HG02938 (cell line): ENCODE measurements around the gene NCBP3.
"Not testable (repeated sequence)": the region's sequence is repeated elsewhere in the genome, so short reads cannot be mapped to it uniquely, and the experiment has no call there.

Experiments
- ATAC-seq: cut with Tn5 transposase; IDR thresholded peaks from one replicate; pipeline ENCODE4 v1.9.1; 2021; ENCODE audit warnings: mild to moderate bottlenecking, moderate library complexity; ENCODE audit not compliant: unreplicated experiment

Gene NCBP3

DNA sequence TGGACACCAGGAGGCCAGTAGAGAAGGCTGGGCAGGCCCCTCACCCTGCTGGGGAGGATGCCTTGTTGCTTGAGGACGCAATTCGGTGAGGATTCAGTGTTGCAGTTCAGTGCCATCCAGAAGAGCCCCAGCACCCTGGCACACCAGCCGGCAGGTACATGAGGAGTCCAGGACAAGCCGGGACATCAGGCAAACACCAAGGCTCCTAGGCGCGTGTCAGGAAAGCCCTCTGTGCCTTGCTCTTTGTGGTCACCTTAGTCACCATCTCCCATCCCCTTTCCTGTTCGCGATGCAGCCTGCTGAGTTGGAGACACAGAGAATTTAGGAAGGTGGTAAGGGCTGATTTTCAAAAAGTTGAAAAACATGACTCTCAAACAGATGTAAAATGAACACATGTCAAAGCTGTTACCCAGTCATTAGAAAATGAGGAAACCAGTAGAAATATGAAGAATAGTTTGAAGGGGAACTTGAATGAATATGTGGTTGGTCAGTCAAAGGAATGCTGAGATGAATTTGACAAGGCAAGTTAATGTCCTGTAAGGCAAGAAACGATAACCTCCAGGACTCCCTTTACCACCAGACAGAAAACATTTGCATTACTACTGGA lies 2.3 kb upstream of the NCBP3 start:
- no peak for ATAC-seq

DNA sequence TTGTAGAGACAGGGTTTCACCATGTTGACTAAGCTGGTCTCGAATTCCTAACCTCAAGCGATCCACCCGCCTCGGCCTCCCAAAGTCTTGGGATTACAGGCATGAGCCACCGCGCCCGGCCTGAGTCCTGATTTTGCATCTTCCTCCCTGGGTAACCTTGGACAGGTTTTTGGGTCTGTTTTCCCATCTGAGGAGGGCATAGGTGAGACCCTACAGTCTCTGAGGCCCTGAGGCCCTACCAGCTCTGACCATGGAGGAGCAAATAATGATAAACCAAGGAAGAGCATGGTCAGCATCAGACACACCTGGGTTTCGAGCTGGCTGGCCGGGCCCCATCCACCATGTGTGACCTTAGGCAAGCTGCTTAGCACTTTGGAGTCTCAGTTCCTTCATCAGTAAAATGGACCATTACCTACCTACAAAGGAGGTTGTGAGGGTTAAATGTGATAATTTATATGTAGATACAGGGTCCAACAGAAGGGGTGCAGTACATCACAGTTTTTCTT lies 1.2 kb upstream of the NCBP3 start:
- ATAC-seq: no peak

DNA sequence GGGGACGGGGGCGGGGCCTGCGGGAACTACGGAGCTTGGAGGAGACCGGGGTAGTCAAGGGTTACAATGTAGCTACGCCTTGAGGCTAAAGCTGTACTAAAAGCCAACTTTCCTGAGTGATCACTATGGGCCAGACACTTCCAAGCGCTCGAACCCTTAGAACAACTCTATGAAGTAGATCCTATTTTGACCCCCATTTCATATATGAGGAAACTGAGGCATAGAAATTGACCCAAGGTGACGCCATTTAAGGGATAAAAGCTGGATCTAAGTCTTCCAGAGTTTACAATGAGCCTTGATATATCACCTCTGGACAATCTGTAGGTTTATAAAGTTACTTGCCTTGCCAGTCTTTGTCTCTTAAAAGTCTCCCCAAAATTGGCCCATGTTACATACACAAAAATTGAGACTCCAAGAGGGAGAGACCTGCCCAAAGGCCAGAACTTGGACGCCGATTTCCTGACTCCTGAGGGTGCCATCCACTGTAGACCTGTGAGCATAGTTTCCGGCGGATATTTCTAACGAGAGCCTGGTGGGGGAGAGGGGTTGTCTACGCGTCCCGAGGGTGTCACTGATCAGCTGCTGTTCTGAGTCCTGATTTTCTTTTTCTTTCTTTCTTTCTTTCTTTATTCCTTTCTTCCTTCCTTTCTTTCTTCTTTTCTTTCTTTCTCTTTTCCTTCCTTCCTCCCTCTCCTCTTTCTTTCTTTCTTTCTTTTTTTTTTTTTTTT lies 555 bp upstream of the NCBP3 start:
- no peak for ATAC-seq

DNA sequence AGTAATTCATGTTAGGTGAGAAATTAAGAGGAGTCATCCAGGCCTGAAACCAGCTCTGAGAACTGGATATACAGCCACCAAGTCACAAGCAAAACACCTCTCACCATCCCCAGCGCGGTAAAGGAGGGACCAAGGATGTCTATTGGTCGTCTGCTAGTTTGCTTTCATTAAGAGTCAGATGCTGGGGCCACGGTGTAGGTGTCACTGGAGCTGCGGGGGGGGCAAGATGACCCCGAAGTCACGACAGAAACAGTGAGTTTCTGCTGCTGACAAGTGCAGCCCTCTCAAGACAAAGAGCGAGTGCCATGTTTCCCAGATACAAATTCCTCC lies 790 bp downstream of the NCBP3 start:
- peak; percentile 19 for ATAC-seq

DNA sequence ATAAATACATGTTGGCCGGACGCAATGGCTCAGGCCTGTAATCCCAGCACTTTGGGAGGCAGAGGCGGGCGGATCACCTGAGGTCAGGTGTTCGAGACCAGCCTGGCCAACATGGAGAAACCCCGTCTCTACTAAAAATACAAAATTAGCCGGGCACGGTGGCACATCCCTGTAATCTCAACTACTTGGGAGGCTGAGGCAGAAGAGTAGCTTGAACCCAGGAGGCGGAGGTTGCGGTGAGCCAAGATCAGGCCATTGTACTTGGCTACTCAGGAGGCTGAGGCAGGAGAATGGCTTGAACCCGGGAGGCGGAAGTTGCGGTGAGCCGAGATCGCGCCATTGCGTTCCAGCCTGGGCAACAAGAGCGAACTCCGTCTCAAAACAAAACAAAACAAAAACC lies 1.5 kb downstream of the NCBP3 start:
- ATAC-seq: not testable (repeated sequence)

DNA sequence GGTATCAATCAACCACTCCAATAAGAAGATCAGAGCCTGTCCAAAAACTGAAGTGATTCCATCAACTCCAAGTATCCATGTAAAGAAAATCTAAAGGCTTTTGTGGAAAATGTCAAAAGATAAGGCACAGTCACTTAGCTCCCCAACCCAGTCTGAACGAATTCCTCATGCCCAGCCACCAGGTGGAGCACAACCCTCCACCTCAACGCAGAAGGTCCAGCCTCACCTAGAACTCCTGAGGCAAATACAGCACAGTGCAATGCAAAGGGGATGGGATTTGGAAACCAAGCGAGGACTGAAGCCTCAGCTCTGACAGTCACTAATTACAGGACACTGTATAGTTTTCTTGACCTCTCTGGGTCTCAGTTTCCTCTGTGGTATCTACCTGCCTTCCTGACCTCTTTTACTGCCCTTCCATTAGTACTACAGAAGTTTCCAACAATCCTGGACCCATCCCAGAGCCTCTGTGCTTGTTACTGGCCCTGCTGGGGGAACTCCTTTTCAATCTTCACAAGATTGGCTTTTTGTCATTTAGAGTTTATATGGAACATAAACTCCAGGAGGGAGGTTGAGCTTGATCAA lies 2.0 kb downstream of the NCBP3 start:
- no peak for ATAC-seq

DNA sequence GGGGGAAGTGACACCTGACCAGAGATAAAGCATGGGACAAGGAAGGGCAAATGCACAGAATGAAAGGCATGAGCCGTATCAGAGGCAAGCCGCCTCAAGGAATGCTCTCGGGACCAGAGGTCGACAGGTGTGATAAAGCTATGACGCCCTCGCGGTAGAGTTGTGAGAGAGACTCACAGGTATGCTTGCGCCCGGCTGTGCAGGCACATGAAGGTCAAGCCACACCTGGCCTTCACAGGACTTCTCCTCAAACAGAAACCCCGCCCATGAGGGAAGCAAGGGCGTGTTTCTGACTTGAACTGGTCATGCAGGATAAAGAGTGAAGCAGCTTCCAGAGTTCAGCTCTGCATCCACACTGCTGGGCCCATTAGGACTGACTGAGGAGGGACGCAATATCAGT lies 7.8 kb downstream of the NCBP3 start:
- no peak for ATAC-seq

DNA sequence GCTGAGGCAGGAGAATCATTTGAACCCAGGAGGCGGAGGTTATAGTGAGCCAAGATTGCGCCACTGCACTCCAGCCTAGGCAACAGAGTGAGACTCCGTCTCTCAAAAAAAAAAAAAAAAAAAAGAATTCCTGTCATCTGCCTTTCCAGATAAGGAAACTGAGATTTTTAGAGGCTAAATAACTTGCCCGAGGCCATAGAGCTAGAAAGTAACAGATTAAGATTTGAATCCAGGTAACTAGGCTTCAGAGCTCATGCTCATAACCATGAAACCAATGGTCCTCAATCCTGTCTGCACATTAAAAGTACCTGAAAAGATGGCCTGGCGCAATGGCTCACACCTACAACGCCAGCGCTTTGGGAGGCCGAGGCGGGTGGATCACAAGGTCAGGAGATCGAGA lies 9.5 kb downstream of the NCBP3 start:
- ATAC-seq: no peak

DNA sequence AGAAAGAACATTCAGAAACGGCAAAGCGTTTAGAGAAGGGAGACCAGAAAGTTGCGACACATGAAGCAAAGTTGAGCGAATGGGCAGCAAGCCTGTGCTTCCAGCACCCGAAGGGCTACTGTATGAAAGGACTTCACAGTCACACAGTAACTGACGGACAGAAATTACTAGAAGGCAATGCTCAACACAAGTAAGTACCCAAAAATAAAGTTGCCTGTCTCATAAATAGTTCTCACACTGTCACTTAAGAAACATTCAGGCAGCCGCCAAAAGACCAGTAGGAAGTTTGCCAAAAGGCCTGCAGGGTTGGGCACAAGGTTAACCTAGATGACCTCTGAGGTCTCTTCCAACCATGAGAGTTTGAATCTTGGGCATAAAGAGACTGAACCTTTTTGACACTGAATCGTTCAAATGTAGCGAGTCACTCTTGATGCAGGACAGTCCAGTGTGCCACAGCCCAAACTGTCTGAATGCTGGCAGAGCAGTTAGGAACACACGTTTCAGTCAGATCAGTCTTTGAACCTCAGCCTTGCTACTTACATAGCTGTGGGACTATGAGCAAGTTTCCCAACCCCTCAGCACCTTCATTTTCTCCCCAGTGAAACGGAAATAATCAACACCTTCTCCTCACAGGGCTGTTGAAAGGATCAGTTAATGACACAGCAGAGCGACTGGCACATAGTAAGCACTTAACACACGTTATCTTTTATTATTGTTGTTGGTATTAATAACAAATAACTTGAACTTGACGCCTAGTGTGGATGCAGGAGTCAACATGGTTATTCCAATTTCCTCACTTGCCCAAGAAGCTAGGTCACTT lies 10.4 kb downstream of the NCBP3 start:
- ATAC-seq: no peak

DNA sequence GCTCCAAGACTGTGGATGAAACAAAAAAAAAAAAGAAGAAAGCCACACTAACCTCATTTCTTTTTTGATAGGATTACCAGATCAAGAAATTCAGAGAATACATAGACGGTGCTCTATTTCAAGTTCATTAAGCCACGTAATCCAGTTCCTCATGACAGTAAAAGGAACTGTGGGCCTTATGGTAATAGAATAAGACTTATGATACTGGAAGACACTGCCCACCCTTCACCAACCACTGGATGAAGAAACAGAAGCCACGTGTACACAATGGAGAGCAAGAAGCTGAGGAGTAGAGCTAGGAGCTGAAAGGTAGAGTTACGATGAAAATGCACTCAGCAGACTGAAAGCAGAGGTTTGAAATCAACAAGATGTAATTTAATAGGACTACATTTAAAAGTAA lies 11.2 kb downstream of the NCBP3 start:
- ATAC-seq: no peak

DNA sequence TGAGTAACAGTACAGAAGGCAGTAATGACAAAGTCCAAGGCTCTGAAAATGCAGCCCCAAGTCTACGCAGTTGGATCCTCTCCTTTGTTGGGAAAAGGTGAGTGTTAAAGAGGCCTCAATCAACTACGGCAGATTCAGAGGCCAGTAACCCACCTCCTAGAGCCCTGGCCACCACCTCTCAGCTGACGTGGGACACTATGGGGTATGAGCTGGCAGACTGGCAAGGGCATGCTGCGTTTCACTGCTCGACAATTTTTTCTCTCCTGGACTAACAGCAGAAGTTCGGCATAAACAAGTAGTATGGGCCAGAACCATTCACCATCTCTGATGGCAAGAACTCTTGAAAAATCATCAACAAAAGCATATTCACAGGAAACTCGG lies 17.2 kb downstream of the NCBP3 start:
- no peak for ATAC-seq

DNA sequence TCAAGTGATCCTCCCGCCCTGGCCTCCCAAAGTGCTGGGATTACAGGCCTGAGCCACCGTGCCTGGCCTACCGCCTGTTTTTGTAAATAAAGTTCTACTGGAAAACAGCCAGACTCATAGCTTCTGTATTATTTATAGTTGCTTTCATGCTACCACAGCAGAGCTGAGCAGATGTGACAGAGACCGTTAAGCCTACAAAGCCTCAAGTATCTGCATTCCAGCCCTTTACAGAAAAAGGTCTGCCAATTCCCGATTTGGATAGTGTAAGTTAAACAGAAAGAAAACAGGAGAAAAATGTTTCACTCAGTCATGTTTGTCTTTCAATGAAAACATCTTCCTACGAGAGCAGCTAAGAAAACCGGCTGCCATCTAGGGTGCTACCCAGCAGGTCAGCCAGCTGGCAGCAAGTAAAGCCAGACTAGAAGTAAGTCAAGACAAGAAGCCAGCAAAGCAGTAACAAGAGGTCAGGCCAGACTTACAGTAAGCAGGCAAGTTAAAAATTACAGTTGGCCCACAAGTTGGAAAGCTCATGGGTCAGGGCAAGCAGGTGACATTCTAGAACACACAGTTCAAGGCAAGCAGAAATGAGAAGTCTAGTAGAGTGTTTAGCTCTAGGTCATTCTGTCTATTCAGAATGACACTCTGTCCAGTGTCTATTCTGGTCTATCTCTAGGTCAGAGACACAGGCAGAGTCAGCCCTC lies 17.7 kb downstream of the NCBP3 start:
- ATAC-seq: no peak

DNA sequence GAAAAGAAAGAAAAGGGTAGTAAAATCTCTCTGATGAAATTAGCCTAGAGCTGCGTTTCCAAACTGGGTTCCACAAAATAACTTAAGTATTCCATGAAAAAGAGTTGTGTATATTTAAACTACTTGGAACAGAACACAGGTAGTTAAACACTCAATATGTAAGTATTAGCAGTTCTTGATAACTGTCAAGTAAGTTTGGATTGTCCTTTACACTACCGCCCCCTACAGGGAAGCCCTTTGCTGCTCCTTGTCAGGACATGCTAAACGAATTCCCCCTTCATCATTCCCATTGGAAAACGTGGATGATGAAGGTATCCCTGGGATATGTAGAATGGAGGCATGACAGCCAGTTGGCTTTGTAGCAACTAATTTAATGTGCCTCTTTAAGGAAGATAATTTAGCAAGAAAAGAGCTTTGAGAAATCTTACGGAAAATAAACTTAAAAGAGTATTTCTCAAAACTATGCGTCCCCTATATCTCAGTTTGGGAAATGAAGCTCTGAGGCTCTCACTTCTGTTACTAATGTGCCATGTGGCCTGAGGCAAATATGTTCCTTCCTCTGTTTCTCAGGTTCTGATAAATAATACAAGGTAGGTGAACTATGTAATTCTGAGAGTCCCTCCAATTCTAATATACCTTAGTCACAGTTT lies 18.8 kb downstream of the NCBP3 start:
- ATAC-seq: no peak

DNA sequence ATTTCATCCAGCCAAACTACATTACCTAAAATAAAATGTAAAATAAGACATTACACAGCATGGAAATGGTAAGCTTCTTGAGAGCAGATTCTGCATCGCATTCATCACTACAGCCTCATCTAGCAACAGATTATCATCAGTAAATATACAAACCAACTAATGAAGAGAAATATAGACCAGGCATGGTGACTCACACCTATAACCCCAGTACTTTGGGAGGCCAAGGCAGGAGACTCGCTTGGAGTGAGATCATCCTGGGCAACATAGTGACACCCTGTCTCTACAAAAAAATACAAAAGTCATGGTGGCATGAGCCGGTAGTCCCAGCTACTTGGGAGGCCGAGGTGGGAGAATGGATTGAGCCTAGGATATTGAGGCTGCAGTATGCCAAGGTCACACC lies 19.9 kb downstream of the NCBP3 start:
- ATAC-seq: no peak

DNA sequence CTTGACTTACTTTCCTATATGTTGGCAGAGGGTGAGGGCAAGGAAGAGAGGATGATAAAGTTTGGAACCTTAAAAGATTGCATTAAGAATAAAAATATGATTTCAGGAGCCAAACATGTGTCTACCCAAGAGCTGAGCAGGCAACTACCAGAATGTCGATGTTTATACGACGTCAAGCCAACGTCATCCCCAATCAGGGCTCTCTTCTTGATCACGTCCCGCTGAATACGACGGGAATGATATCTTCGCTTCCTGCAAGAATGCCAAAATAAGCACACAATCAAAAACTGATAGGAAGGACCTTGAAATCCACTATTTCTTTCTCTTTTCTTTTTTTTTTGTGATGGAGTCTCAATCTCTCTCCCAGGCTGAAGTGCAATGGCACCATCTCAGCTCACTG lies 24.9 kb downstream of the NCBP3 start:
- no peak for ATAC-seq

DNA sequence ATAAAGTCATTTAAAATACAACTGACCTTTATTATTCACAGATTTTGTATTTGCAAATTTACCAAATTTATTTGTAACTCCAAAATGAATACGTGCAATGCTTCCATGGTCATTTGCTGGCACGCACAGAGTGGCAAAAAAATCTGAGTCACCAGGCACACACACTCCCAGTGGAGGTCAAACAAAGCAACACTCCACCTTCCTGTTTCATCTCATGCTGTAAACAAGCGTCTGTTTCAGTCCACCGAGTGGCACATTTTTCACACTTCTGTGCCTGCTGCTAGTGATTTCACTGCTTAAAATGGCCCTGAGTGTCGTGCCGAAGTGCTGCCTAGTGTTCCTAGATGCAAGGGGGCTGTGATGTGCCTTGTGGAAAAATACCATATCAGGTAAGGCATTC lies 27.3 kb downstream of the NCBP3 start:
- no peak for ATAC-seq

DNA sequence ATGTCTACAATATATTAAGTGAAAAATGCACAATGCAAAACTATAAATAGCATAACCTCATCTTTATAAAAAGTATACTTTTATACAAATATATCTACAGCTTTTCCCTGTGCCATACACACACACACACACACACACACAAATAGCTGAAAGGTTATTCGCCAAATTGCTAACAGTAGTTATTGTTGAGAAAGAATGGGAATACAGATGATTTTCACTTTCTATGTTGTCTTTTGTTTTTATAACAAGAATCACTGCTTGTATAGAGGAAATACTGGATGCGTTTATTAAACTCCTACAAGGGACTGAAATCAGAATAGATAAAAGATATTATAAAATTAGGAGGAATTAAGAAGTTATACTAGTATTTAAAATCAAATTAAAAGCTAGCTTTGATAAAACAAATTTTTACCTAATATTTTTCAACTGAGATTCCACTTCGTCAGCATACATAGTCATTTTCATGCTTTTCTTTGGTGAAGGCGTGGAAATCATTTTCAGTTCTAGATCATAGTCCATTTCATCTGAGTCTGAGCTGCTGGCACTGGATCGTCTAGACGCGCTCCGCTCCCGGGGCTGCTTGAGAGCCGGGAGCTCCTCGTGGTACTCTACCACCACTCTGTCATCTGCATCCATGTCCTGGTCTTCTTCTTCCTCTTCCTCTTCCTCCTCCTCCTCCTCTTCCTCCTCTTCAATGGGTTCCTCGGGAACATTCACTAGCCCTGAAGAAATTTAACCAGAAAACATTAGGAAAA lies 28.0 kb downstream of the NCBP3 start:
- no peak for ATAC-seq

DNA sequence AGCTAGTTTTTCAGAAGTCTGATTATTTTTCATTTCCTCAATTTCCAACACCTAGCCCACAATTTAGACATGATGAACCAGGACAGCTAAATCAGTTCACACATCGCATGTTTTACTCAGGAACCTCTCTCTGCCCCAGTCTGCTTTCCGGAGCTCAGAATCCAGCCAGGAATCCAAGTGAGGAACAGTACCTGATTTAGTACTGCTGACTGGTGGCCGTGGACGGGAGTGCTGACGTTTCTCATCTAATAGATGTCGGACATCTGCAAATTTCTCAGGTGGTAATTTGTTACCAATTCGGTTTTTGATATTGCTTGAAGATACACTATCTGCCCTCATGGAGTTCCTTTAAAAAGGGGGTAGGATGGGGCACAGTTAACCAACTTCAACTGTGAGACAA lies 30.1 kb downstream of the NCBP3 start:
- no peak for ATAC-seq

DNA sequence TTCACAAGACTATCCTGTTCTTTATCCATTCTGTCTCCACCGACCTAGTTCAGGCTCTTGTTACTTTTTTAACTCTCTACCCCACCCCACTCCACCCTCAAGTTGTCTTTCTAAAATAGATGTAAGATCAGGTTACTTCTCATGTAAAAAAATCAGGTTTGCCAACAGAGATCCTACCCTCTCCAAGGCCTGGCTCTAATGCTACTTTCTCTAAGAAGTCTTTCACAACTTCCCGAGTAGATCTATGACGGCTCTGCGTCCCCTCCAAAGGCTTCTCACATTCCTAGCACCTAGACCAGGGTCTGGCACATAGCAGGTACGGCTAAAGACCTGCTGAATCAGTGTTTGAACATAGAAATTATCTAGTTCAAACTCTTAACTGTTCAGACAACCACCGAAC lies 30.9 kb downstream of the NCBP3 start:
- no peak for ATAC-seq

DNA sequence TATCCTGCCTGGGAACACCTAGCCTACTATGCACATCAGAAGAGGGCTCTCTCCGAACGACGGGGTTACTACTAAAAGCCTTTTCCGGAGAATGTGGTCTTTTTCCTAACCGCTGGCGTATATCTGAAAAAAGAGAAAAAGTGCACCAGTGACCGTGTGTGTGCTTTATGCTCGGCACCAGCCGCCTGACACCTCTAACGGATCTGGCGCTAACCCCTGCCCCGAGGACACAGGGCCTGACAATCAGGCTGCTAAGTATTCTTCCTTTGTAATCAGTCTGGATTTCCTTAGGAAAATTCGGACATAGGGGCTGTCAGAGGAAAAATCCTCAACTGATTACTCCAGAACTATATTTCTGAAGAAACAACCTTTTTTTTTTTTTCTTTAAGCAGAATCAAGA lies 31.7 kb downstream of the NCBP3 start:
- ATAC-seq: no peak
